NCI-H226 (cell line): ENCODE results near the gene FN1.

Experiments used
- DNase-seq: peaks from one replicate; pipeline ENCODE4 v3.0.0-alpha.2; 2015

FN1 gene

DNA sequence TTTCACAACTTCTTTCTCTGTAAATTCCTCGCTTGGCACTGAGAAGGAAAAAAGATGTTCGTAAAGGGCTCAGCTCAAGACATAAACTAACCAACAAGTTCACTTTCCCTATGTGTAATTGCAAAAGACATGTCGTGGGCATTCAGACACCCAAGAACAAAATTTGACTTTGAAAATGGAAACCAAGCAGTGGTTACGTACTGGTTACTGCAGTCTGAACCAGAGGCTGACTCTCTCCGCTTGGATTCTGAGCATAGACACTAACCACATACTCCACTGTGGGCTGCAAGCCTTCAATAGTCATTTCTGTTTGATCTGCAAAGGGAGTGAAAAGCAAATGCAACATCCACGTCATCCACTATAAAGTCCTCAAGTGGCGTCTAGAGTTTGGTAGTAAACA, 53.9 kb downstream of the FN1 start:
- no peak for DNase-seq

DNA sequence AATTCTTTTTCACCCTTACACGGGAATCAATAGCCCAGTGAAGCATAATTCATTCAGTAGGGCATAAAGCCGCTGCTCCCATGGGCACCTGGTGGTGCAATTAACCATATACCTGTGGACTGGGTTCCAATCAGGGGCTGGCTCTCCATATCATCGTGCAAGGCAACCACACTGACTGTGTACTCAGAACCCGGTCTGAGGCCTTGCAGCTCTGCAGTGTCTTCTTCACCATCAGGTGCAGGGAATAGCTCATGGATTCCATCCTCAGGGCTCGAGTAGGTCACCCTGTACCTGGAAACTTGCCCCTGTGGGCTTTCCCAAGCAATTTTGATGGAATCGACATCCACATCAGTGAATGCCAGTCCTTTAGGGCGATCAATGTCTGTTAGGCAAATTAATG, 55.2 kb downstream of the FN1 start:
- DNase-seq = no peak

DNA sequence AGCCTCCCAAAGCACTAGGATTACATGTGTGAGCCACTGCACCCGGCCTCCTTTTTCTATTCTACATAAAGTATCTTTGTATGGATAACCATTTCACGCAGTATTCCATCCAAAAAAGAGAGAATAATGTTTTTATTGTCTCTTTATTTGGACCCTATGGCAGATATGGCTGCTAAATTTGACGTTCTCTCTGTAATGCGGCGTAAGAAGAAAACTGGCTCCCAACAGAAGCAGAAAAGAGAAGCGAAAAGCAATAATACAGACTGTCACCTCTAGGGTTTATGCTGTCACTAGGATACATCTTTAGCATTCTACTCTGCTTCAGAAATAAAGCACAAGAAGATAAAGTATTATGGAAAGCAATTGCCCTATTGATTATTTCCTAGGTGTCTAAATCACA, 55.9 kb downstream of the FN1 start:
- no peak for DNase-seq

DNA sequence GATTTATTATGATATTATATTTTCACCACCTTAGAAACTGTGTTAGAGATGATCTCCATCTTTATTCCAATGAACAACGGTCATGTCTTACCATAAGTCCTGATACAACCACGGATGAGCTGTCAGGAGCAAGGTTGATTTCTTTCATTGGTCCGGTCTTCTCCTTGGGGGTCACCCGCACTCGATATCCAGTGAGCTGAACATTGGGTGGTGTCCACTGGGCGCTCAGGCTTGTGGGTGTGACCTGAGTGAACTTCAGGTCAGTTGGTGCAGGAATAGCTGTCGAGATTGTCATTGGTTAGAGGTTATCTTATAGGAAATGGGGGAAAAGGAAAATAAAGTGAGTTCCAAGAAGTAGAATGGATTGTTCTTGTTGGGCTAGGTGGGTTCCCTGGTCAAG, 56.8 kb downstream of the FN1 start:
- no peak for DNase-seq

DNA sequence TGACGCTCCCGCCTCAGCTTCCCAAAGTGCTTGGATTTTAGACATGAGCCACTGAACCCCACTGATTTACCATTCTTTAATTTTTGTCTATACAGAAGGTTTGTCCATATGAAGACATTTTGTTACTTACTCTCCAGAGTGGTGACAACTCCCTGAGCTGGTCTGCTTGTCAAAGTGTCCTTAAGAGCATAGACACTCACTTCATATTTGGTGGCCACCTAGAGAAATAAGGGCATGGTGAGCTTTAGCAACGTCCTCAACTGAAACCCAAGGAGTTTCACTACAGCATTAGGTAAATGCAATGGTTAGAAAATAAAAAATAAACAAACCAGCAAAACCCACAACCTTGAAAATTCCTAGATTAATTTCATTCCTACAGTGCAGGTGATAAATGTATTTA, 57.8 kb downstream of the FN1 start:
- DNase-seq = no peak

DNA sequence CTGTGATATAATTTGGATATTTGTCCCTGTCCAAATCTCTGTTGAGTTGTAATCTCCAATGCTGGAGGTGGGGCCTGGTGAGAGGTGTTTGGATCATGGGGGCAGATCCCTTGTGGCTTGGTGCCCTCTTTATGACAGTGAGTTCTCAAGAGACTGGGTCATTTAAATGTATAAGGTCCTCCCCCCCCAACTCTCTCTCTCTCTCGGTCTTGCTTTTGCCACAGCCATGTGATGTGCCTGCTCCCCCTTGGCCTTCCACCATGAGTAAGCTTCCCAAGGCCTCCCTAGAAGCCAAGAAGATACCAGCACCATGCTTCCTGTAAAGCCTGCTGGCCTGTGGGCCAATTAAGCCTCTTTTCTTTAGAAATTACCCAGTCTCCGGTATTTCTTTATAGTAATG, 58.6 kb downstream of the FN1 start:
- no peak for DNase-seq

DNA sequence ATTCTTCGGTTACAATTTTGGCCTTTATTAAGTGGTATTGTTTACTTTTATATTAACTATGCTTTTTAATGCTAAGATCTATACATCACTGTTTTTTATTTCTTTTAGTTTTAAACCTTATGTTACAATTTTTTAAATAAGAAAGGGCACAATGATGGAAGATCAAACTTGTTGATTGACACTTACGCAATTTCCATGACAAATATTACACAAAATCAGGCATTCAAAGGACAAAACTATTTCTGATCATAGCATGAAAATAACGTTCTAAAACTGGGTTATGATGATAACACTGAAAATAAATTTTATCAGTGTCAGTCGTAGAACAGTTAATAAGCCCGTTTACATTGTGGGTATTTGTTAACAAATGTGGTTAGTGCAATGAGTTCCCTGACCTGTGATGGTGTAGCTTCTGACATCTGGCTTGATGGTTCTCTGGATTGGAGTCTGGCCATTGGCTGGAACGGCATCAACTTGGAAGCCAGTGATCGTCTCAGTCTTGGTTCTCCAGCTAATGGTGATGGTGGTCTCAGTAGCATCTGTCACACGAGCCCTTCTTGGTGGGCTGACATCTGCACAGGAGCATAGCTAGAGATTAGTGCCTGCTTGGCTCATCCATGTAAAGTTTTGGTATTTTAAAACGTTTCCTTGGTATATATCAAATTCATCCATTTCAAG, 59.6 kb downstream of the FN1 start:
- no peak for DNase-seq

DNA sequence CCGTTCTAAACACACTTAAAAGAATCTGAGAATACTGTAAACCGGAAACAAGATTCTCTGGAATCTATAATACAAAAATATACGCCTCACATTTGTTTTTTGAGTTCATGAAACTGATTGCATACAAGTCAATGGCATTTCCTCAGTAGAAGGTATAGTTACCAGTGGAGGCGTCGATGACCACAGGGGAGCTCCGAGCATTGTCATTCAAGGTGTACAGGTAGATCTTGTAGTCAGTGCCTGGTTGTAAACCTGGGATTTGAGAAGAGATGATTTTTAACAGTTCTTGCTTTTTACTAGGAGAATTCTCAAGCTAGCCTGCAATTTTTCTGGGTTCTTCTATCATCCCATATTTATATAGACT, 60.4 kb downstream of the FN1 start:
- no peak for DNase-seq

DNA sequence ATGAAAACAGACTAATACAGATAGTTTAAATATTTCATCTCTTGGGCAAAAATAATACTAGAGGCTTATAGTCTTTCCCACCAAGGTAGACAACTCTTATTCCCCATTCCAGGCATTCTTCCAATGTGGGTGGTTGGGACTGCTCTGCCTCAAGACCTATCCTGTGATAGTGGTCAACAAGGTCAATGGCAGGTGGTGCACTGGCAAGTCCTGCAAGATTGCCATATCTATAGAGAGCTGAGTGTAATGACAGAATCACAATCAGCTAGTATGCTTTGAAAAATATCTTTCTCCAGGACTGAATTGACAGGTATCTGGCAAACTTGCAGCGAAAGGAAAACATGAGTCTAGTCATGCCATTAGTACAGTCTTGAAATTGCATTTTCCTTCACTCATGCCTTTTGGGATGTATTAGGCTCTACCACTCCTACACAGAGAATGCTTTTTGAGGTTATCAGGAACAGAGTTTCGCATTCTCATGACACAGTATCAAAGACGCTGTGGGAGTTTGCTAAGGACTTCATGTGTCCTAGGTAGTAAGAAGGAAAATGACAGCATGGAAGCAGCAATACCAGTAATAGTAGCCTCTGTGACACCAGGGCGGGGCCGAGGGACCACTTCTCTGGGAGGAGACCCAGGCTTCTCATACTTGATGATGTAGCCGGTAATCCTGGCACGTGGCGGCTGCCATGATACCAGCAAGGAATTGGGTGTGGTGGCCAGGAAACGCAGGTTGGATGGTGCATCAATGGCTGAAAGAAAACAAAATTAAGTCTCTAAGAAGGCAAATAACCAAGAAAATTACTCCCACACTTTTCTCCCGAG, 61.0 kb downstream of the FN1 start:
- DNase-seq = no peak

DNA sequence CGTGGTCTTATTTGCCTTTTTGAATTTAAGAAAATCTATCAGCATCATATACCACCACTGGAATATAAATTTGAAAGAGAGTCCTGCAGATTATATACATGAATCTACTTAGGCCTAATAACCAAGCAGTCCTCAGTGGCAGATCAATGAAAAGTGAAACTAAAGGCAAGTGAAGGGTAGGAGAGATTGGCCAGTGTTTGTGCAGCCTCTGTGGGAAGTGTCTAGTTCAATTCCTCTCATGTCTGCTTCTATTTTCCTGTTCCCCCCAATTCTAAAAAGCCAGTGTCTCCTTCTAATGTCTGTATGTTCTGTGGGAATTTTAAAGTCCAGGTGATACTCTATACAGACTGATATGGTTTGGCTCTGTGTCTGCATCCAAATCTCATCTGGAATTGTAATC, 61.9 kb downstream of the FN1 start:
- DNase-seq = no peak

DNA sequence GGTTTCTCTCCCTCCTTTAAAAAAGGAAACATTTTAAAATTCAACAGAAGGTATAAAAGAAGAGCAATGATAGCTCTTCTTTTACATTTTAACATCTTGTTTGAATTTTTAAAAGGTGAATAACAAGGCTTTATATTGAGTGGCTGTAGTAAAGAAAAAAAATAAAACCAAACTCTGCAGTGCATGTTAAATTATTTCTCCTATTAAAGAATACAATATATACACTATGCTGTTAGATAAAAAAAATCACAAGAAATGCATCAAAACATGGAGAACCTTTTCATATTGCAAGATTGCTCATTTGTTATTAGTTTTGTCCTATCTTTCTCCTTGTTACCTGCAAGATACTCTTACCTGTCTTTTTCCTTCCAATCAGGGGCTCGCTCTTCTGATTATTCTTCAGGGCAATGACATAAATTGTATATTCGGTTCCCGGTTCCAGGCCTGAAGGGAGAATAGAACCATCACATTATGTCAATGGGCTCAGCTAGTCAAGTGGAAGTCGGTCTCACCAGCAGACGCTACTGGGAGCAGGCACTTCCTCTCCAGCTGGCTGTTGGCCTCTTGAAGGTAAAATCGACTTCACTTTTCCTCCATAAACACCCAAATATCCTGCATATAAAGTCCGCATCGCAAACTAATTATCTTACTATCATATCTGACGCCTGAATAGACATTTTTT, 62.8 kb downstream of the FN1 start:
- no peak for DNase-seq

DNA sequence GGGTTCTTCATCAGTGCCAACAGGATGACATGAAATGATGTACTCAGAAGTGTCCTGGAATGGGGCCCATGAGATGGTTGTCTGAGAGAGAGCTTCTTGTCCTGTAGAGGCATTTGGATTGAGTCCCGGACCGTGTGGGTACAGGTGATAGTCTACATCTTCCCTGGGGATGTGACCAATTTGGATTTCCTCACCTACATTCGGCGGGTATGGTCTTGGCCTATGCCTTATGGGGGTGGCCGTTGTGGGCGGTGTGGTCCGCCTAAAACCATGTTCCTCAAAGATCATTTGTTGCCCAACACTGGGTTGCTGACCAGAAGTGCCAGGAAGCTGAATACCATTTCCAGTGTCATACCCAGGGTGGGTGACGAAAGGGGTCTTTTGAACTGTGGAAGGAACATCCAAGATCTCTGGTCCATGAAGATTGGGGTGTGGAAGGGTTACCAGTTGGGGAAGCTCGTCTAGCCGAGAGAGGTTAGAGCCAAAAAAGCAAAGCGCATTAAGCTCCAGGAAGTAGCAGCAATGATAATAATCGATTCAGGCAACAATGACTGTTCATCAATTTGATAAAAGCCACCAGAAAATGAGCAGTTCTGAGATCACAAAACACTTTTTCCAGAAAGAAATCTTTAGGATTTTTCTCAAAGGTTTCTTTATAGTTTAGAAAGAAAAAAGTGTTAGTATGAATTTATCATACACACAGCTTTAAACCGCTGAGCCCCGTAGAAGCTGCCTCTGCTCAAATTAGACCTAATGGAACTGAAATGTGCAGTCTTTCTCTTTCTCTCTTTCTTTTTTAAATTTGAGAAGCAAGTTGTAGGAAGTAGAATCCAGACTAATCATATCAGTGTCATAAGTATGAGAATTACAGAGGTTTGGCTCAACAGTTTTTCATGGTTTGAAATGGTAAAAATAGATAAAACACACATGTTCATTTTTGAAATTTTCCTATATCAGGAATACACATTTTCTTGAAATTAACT, 63.7 kb downstream of the FN1 start:
- no peak for DNase-seq

DNA sequence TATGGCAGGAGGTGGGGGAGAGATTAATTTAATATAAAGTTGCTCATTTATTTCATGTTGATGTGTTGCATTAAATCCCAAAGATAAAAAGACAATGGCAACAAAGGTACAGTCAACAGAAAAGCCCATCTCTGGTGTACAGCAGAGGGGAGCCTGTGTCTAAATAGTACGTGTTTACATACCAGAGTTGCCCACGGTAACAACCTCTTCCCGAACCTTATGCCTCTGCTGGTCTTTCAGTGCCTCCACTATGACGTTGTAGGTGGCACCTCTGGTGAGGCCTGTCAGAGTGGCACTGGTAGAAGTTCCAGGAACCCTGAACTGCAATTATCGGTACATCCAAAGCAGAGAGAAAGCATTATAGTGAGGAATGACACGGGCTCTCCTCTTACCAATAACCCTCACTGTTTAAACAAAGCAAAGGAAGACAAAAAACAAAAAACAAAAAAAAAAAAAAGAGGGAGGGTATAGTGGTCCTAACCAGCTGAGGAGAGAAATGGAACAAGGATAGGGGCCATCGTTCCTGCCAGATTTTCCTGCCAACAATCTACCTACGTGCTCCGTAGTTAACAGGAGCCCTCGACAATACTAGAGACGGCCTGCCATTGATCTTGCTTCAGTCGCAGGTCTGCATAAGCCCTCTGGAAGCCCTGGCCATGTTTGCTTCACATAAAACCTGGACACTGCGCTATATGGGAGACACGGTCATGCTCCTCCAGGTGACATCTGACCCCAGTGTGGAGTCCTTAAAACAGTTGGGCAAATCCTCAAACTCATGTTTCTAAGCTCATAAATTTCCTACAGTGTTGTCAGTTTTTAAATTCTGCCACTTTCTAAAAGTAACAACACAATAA, 65.5 kb downstream of the FN1 start:
- no peak for DNase-seq

DNA sequence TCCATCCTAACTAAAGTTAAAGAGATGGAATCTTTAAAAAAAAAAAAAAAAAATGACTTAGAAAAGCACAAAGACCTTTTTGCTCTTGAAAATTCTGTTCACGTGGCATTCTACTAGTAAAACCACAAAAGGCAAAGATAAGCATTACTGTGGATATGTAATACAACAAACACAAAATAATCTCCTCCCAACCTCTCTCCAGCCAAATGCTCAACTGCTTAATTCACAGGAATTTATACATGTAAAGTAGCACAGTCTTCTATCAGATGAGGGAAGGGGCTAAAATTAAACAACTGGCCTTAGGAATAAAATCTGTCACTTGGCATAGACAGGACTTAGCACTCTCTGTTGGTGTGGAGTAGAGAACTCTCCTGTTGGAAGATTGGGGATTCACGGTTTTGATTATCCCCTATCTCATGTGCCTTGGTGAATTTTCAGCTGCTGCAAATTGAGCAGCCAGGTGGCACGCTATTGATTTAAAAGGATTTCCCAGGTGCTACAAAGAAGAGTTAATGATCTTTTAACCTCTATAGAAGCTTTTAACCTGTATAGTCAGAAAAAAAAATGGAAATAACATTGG, 66.6 kb downstream of the FN1 start:
- DNase-seq = no peak

DNA sequence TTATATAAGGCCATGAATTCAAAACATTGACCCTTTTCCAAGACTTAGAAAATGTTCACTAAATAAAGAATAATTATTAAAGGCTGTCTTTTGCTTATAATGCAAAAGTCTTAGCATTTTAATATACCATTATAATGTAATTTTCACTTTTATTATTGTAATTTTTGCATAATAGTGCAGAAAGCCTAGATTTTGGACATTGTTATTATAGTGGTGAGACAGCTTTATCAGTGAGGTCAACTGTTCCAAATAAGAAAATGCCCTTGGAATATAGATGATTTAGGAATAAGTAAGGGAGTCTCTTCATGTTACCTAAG, 67.4 kb downstream of the FN1 start:
- DNase-seq = no peak

DNA sequence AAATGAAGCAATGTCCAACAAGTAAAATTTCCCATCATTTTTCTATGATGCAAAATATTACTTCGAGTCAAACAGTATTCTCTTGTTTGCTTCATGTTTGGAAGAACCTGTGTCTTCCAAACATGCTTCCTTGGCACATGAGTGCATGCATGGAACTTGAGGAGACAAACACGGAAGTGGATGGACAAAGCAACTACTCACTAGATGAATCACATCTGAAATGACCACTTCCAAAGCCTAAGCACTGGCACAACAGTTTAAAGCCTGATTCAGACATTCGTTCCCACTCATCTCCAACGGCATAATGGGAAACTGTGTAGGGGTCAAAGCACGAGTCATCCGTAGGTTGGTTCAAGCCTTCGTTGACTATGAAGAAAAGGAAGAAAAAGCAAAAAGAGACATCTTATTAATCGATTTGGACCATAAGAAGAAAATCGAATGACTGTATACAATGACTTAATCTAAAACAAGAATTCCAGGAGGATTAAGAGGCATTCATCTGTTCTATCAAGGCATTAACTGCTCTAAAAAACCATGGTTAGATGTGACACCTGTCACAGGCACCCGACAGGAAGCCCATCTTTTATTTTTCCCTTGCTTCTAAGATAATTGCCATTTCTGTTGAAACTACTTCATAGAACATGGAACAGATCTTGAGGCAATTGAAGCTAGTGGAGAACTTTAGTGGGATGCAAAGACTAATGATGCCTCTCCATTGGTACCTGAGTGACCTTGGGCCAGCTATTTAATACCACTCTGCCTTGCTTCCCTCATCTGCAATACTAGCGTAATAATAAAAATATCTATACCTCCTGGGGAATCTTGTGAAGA, 68.0 kb downstream of the FN1 start:
- DNase-seq = no peak

DNA sequence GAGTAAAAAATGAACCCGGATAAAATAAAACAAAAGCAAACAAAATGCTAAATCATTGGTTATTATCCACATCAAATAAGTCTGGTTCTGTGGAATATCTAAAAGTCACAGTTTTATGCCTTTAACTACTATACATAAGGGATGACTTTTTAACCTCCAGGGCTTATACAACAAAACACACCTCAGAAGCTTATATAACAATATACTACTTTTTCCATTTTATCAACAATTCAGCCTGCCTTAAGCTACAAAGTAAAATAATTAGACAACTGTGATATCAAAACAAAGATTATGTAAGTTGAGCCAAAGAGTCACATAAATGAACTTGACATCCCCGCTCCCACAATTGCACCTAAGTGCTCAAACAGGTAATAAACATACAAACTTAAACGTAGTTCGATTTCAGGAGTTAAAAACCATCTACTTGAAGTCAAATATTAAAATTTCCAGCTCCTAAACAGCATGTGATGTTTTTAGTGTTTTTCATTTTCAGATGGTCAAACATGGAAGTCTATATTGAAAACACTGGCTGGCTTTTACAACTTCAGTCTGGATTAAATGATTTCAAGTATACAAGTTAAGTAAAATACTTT, 69.3 kb downstream of the FN1 start:
- DNase-seq = no peak

DNA sequence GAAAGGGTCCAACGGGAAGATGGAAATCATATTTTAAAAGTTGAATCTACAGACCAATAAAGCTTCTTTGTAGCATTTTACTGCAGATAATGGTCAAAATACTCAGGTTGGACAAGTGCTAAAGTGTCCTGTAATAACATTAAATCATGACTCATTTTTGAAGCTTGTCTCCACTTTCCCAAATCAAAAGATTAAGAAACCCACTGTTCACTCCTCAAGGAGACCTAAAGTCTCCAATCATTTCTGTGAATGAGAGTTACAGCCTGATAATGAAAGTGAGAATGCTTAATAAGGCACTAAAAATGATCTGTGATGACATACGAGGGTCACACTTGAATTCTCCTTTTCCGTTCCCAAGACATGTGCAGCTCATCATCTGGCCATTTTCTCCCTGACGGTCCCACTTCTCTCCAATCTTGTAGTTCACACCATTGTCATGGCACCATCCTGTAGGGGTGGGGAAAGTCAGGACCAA, 70.6 kb downstream of the FN1 start:
- no peak for DNase-seq

DNA sequence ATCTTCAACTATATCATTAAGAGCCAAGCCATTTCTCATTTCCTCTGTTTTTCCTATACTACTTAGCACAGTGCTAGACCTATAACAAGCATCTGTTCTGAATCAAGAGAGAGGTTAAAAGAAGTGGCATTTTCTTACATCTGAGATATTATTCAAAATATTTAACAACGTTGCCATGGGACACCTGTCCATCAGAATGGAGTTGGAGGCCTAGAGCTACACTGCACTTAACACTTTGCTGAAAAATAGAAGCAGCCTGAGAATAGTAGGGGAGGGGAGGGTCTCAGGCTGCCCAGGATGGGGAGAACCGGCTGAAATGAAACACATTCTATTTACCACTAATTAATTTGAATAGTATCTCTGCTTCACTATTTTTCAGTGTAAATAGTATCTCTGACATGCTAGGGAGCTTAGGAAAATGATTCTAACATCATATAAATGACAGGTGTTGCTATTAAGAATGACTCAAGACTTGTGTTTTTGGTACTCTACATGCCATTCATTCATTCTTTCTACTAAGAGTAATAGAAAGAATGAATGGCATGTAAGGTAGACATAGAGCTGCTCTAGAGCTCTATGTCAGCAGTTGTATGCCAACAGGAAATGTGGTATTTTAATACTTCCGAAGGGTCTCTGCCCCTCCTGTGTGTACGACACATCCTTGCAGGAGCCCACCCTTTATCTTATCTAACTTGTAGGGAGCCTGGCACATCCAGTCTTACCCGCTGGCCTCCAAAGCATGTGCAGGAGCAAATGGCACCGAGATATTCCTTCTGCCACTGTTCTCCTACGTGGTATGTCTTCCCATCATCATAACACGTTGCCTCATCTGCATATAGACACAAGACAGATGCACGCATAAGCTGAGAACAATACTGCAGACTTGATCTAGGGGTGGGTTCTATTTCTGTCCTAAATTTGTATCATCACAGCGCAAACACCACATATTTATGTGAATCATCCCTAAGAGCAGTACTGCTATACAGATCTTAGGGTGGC, 71.4 kb downstream of the FN1 start:
- DNase-seq = no peak
